ENCODE results near the gene IGFBP2. TPM values are rescaled to one million over a fixed set of nuclear protein-coding genes. Genes with fewer than 3 reads are reported as not detected.

Gene IGFBP2
- total RNA-seq, 1 donor from 2014 or later, result 136 TPM

DNA sequence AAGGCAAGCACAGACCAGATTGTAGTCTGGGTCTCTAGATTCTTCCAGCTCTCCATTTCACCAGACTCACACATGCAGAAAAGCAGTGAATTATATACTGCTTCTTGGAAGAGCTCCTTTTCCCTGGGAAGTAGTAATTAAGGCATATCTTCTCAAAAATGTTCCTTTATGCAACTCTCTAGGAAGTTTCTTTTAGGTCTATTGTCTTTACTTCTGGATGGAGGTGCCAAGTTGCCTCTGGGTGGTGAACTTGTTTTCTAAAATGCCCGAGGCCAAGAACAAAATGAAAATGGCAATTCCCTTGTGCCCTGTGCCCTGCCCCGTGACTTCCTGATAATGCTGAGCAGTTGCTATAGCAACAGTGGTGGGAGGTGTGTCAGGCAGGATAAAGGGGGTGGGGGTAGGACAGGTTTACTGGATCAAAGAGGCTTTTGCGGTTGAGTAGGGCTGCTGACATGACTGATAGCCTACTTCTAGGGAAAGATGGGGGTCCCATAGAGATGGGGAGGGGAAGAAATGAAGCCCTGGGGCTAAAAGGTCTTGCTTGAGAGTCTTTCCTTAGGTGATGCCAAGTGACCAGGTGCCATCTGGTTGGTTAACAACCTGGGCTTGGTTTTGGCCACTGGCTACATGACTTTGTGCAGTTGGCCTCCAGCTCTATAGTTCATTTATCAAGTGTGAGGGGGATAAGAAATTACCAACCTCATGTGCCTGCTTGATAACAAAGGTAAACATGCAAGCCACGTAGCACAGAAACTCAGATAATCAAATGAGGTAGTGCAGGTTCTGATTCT lies 11.8 kb downstream of the IGFBP2 start:
- TF ChIP-seq, protein P1, sequence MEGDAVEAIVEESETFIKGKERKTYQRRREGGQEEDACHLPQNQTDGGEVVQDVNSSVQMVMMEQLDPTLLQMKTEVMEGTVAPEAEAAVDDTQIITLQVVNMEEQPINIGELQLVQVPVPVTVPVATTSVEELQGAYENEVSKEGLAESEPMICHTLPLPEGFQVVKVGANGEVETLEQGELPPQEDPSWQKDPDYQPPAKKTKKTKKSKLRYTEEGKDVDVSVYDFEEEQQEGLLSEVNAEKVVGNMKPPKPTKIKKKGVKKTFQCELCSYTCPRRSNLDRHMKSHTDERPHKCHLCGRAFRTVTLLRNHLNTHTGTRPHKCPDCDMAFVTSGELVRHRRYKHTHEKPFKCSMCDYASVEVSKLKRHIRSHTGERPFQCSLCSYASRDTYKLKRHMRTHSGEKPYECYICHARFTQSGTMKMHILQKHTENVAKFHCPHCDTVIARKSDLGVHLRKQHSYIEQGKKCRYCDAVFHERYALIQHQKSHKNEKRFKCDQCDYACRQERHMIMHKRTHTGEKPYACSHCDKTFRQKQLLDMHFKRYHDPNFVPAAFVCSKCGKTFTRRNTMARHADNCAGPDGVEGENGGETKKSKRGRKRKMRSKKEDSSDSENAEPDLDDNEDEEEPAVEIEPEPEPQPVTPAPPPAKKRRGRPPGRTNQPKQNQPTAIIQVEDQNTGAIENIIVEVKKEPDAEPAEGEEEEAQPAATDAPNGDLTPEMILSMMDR (IDR thresholded peaks at IDR 0.05; ENCODE audit: borderline replicate concordance), result no peak

DNA sequence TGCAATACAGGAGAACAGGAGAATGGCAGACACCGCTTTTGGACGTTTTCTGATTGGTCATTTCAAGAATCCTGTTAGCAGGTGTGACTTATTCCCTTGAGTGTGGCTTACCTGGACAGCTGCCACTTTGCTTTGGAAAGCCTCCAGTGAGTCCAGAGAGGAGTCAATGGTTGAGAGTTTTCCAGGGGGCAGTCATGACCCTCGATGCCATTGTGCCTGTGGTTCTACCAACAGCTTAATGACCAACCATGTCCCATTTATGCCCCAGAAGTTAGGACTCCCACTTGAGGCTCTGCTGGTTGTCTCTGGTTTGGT lies 12.4 kb downstream of the IGFBP2 start:
- no peaks in the 10 kb centered on the region for H3K9me3 ChIP-seq (replicated peaks)
- H3K4me3 ChIP-seq, result no peak overlapping the region
- intact Hi-C loops (cut with micrococcal nuclease), result no loop called here
- peak overlapping the region; percentile 73 for H3K27ac ChIP-seq (replicated peaks)
- H3K4me1 ChIP-seq, result peaks cover 30% of the 10 kb centered on the region
- no peak for DNase-seq
- no peaks in the 10 kb centered on the region for H3K27me3 ChIP-seq (ENCODE audit: low read depth)
- H3K36me3 ChIP-seq, result peaks cover 3% of the 10 kb centered on the region
- TF ChIP-seq, protein P1 (IDR thresholded peaks at IDR 0.05; ENCODE audit: borderline replicate concordance), result no peak

More for the DNA sequence above, 11.8 kb downstream of the IGFBP2 start:
- H3K4me3 ChIP-seq, result no peak overlapping the region
- H3K9me3 ChIP-seq (replicated peaks), result no peaks in the 10 kb centered on the region
- peaks cover 30% of the 10 kb centered on the region for H3K4me1 ChIP-seq
- H3K36me3 ChIP-seq, result peaks cover 5% of the 10 kb centered on the region
- DNase-seq, result no peak
- intact Hi-C loops (cut with micrococcal nuclease), result no loop called here
- H3K27me3 ChIP-seq (ENCODE audit: low read depth), result no peaks in the 10 kb centered on the region
- peak overlapping the region; percentile 73 for H3K27ac ChIP-seq (replicated peaks)

DNA sequence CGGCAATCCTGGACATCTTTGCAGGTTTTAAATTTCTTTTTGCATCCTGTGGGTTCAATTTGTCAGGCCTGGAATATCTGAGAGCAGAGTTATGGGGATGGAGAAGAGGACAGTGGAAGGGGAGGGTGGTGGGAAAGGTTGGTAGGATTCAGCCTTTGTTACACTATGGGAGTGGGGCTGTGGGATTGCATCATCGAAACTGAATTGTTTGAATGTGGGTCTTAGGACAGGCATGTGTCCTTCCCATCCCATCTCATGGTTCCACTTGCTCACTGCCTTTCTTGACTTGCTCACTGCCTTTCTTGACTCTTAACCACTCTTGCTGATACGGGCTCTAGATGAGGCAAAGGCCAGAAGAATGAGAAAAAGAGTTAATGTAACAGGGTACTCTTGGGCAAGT lies 12.9 kb downstream of the IGFBP2 start:
- DNase-seq, result no peak
- Histone ChIP-seq H3K27me3 (ENCODE audit: low read depth) (no peaks in the 10 kb centered on the region), H3K9me3 (replicated peaks) (no peaks in the 10 kb centered on the region), H3K4me1 (peaks cover 30% of the 10 kb centered on the region), H3K4me3 (no peak overlapping the region), H3K27ac (replicated peaks) (no peak overlapping the region), H3K36me3 (no peaks in the 10 kb centered on the region)
- TF ChIP-seq, protein P1 (IDR thresholded peaks at IDR 0.05; ENCODE audit: borderline replicate concordance), result no peak
- intact Hi-C loops (cut with micrococcal nuclease), result no loop called here

DNA sequence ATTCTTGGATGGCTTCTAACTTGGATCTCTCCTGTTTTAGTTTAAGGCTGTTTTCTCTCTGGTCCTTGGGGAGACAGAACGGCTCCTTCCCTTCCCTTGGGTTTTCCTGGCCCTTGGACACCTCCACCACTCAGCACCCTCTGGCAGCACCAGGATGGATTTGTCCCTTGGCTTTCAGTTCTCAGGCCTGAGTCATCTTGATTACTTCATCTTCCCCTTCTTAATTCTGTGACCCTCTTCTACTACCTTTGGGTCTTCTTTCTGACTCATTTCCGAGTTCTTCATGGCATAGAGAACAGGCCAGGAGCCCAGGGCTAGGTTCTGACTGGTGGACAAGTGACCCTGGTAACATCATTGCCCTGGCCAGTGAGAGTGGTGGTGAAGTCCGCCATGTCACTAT lies 14.9 kb downstream of the IGFBP2 start:
- Histone ChIP-seq H3K4me3 (no peak overlapping the region), H3K27me3 (ENCODE audit: low read depth) (no peaks in the 10 kb centered on the region), H3K36me3 (no peaks in the 10 kb centered on the region), H3K27ac (replicated peaks) (no peak overlapping the region), H3K4me1 (peaks cover 30% of the 10 kb centered on the region), H3K9me3 (replicated peaks) (no peaks in the 10 kb centered on the region)
- intact Hi-C loops (cut with micrococcal nuclease), result no loop called here
- no peak for DNase-seq
- TF ChIP-seq, protein P1 (IDR thresholded peaks at IDR 0.05; ENCODE audit: borderline replicate concordance), result no peak

DNA sequence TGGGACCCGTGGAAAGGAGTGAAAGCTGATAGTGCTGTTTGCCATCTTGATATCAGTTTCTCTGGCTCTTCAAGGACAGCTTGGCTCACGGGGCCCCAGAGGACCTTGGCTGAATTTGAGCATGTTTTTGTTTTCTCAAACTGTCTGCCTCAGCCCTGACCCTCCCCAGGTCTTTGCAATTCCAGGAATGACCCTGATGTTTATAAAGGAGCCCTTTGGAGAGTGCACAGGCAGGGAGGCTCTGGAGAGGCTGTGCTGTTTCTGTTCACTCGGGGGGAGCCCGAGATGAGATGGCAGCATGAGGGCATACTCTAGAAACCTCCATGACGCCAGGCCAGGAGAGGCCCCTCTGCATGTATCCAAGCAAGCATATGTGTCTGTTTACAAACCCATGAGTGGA lies 16.4 kb downstream of the IGFBP2 start:
- intact Hi-C loops (cut with micrococcal nuclease), result no loop called here
- H3K27ac ChIP-seq (replicated peaks), result no peak overlapping the region

More for the DNA sequence above, 16.4 kb downstream of the IGFBP2 start:
- no peak for DNase-seq
- H3K27me3 ChIP-seq (ENCODE audit: low read depth), result no peaks in the 10 kb centered on the region
- H3K9me3 ChIP-seq (replicated peaks), result no peaks in the 10 kb centered on the region
- no peak overlapping the region for H3K4me3 ChIP-seq
- TF ChIP-seq, protein P1 (IDR thresholded peaks at IDR 0.05; ENCODE audit: borderline replicate concordance), result no peak
- peaks cover 26% of the 10 kb centered on the region for H3K4me1 ChIP-seq
- H3K36me3 ChIP-seq, result no peaks in the 10 kb centered on the region
